ENCODE data around the gene NEMP2.

GRCh38 chr2:190482451-190482850 lies 52.1 kb downstream of the NEMP2 start:
- no peak for TF ChIP-seq CTCF (IDR thresholded peaks at IDR 0.05; ENCODE audit: insufficient read depth, low read length)
- TF ChIP-seq POLR2AphosphoS5 (IDR thresholded peaks at IDR 0.05; ENCODE audit: low read depth), result no peak
- no peak for TF ChIP-seq GABPA (IDR thresholded peaks at IDR 0.05; ENCODE audit: low read depth)
- no peak for TF ChIP-seq REST (IDR thresholded peaks at IDR 0.05; ENCODE audit: insufficient replicate concordance, low read depth)

Data from HL-60 (cell line).